Brain microvascular endothelial cell (primary cell): ENCODE data around the gene EXOC2.

ENCODE experiments used
- DNase-seq: peaks from one replicate; pipeline ENCODE4 v3.0.0-alpha.2; 2020
- H3K27ac ChIP-seq: fragments of 250-450 bp; sonication (Bioruptor Pico); 2 replicates; pipeline ENCODE4 v1.5.1; 2020; ENCODE audit warnings: mild to moderate bottlenecking, moderate library complexity
- H3K27me3 ChIP-seq: fragments of 250-450 bp; sonication (Bioruptor Pico); replicated peaks from 2 replicates; pipeline ENCODE4 v1.5.1; 2020; ENCODE audit warnings: mild to moderate bottlenecking
- H3K36me3 ChIP-seq: fragments of 250-450 bp; sonication (Bioruptor Pico); replicated peaks from 2 replicates; pipeline ENCODE4 v1.5.1; 2020; ENCODE audit warnings: mild to moderate bottlenecking
- H3K4me3 ChIP-seq: 2 replicates; pipeline ENCODE4 v1.5.1; 2011; ENCODE audit warnings: low read depth, mild to moderate bottlenecking, control low read depth, low read length, moderate library complexity
- in situ Hi-C: cut with HindIII; loops from 2 replicates; pipeline ENCODE4 v1.10.0; 2017; ENCODE audit warnings: low sequenced_read_pairs, low pct_ligation_motif_present
- TF ChIP-seq, protein P1 (sequence below): IDR thresholded peaks from 2 replicates; pipeline ENCODE4 v1.5.1; 2011; ENCODE audit warnings: low read depth, mild to moderate bottlenecking, moderate library complexity, low read length, control low read depth, inconsistent platforms; ENCODE audit errors: missing control alignments

EXOC2 gene

DNA sequence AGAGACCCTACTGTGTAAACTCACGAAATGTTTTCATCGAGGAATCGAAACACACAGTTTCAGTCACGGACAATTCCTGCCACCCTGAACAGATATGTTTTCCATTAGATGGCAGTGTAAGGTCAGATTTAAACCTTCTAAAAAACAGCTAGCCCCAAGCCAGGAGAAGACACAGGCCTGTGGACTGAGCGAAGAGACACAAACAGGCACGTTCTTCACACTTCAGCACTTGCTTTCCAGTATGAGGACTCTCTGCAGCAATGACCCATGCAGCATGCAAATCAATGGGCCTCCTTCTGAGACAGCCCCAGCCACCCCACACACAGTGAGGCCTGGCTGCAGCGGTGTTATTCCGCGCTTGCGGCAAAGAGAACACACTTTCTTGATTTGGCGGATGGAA, 68.0 kb downstream of the EXOC2 start:
- in situ Hi-C loops = no loop called here

DNA sequence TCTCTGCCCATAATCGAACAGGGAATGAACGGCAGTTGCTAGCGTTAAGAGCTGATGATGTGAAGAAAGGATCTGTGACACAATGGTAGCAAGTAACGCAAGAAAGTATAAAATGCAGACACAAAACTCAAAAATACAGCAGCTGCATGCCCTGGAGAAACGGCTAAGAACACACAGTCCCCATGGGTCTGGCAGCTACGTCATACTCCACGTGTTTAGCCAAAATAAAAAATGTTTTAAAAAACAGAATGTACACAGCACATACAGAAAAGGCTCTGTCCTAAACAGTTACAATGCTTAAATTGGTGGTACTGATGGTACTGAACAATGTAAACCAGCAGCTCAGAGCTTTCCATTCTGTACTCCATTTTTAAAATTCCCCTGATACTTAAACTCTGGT, 70.5 kb downstream of the EXOC2 start:
- H3K27me3 ChIP-seq = no peaks in the 10 kb centered on the region

More for the DNA sequence above, 68.0 kb downstream of the EXOC2 start:
- Histone ChIP-seq H3K36me3 (no peaks in the 10 kb centered on the region), H3K27ac (no peak overlapping the region), H3K4me3 (no peak overlapping the region), H3K27me3 (no peaks in the 10 kb centered on the region)
- TF ChIP-seq, protein P1, sequence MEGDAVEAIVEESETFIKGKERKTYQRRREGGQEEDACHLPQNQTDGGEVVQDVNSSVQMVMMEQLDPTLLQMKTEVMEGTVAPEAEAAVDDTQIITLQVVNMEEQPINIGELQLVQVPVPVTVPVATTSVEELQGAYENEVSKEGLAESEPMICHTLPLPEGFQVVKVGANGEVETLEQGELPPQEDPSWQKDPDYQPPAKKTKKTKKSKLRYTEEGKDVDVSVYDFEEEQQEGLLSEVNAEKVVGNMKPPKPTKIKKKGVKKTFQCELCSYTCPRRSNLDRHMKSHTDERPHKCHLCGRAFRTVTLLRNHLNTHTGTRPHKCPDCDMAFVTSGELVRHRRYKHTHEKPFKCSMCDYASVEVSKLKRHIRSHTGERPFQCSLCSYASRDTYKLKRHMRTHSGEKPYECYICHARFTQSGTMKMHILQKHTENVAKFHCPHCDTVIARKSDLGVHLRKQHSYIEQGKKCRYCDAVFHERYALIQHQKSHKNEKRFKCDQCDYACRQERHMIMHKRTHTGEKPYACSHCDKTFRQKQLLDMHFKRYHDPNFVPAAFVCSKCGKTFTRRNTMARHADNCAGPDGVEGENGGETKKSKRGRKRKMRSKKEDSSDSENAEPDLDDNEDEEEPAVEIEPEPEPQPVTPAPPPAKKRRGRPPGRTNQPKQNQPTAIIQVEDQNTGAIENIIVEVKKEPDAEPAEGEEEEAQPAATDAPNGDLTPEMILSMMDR = peak; percentile 35
- peak; percentile 19 for DNase-seq

DNA sequence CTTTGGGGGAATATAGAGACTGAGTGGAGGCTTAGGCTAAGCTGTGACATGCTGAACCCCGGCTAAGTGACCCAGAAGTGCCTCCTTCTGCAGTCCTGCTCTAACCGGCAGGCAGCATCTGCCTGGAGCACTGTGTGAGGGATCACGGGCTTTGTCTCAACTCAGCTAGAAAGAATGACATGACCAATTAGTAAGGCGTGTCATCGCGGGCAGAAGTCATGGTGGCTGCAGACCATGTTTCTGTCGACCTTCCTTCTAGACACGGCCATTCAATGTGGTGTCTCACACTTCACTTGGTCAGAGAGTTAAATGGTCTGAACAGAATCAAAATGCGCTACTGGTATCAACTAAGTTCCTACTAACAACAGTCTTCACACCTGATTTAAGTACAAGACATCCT, 71.0 kb downstream of the EXOC2 start:
- H3K36me3 ChIP-seq = peaks cover 2% of the 10 kb centered on the region
- in situ Hi-C loops = no loop called here

More for the DNA sequence above, 70.5 kb downstream of the EXOC2 start:
- H3K27ac ChIP-seq = no peak overlapping the region
- in situ Hi-C loops = no loop called here
- no peaks in the 10 kb centered on the region for H3K36me3 ChIP-seq
- TF ChIP-seq, protein P1 = no peak
- H3K4me3 ChIP-seq = no peak overlapping the region
- no peak for DNase-seq

DNA sequence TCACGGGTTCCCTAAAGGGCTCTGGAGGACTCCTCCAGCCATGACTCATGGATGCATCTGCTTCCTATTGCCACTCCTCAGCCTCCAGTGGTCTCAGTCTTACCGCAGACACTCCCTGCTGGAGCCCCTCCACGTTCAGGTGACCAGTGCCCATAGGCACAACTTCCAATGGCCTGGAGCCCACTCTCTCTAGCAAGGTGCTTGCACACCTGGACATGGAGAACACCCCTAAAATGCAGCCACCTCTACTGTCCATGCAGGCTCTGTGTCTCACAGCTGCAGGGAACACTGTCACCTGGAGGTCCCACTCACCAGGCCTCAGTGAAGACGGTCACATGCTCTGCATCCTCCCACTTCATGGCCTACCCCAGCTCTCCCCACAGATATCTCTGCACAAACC, 72.0 kb downstream of the EXOC2 start:
- no peak overlapping the region for H3K27ac ChIP-seq
- H3K4me3 ChIP-seq = no peak overlapping the region
- in situ Hi-C loops = no loop called here
- peaks cover 4% of the 10 kb centered on the region for H3K36me3 ChIP-seq
- no peaks in the 10 kb centered on the region for H3K27me3 ChIP-seq
- TF ChIP-seq, protein P1 = no peak
- DNase-seq = no peak

More for the DNA sequence above, 71.0 kb downstream of the EXOC2 start:
- no peak for DNase-seq
- H3K27me3 ChIP-seq = no peaks in the 10 kb centered on the region
- no peak overlapping the region for H3K4me3 ChIP-seq
- TF ChIP-seq, protein P1 = no peak
- no peak overlapping the region for H3K27ac ChIP-seq

DNA sequence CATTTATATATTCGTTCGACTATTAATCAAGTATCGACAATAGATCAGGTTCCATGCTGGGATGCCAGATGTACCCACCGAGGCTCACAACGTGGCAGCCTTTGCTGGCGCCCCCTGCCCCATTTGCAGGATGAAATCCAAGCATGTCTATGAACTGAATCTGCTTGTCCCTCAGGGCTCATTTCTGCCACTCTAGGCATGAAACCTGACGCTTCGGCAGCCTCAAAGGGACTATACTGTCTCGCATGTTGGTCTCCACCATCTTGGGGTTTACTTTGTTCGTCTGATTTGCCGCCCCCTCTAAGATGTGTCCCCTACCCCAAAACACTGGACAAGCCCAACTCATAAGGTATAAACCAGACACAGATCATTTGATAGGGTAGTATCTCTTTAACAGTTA, 72.8 kb downstream of the EXOC2 start:
- Histone ChIP-seq H3K4me3 (no peak overlapping the region), H3K27me3 (no peaks in the 10 kb centered on the region), H3K36me3 (peaks cover 7% of the 10 kb centered on the region), H3K27ac (no peak overlapping the region)
- TF ChIP-seq, protein P1 = no peak
- no peak for DNase-seq
- in situ Hi-C loops = no loop called here

DNA sequence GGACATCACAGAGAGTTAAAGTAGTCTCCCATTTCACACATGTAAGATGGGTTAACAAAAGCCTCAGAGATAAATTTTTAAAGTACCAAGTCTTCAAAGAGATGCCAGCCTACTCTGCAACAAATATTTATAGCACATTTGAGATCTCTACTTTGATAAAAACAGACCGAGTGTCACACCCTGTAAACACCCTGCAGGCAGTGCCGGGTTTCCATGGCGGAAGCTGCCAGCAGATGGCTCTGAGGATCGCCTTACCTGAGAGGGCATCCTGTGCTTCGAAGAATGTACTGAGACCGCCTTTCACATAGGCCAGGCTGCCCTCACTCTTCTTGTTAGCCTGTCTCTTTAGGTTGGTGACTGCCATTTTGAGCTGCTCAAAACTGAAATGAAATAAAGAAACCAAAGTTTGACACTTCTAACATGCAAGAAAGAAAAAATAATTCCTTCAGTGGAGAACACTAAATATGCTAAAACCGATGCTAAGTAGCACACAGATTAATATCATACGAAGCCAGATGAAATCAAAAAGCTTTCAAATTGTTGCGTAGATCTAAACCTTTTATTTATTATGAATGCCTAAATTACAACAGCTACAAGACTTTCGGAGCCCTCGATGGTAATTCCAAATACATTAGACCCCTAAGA, 75.4 kb downstream of the EXOC2 start:
- Histone ChIP-seq H3K27ac (no peak overlapping the region), H3K27me3 (no peaks in the 10 kb centered on the region), H3K36me3 (peaks cover 10% of the 10 kb centered on the region), H3K4me3 (no peak overlapping the region)
- TF ChIP-seq, protein P1 = peak; percentile 38
- in situ Hi-C loops = no loop called here
- DNase-seq = no peak
